Stimulated activated CD8-positive, alpha-beta memory T cell treated with anti-CD3 and anti-CD28 coated beads, Interleukin-7, amount 100 ng/mL, for 48 hours (primary cell): Measurements from ENCODE around the gene DNAH10.
"Not testable (repeated sequence)": the region's sequence is repeated elsewhere in the genome, so short reads cannot be mapped to it uniquely, and the experiment has no call there.

ENCODE experiments used
- DNase-seq, 2 donors: peaks; one replicate each; pipeline ENCODE4 v3.0.0-alpha.2; 2020; ENCODE audit warnings: low read depth in 1 of 2; ENCODE audit errors: extremely low read depth in 1 of 2

DNAH10 gene

GRCh38 chr12:123945287-123946151, 183.4 kb downstream of the DNAH10 start:
- DNase-seq = no peak

- no peak for DNase-seq
Observed at GRCh38 chr12:123946152-123946515, 184.0 kb downstream of the DNAH10 start.

- DNase-seq = not testable (repeated sequence)
Observed at GRCh38 chr12:123946516-123947505, 184.7 kb downstream of the DNAH10 start.

GRCh38 chr12:123947531-123947930, 185.4 kb downstream of the DNAH10 start:
- not testable (repeated sequence) for DNase-seq

GRCh38 chr12:123948401-123948795, 186.3 kb downstream of the DNAH10 start:
- no peak for DNase-seq

GRCh38 chr12:123948796-123949769, 187.0 kb downstream of the DNAH10 start:
- no peak for DNase-seq

- DNase-seq = no peak
Observed at GRCh38 chr12:123949770-123950165, 187.7 kb downstream of the DNAH10 start.

- no peak for DNase-seq
Observed at GRCh38 chr12:123950476-123951349, 188.6 kb downstream of the DNAH10 start.

GRCh38 chr12:123951467-123951866, 189.4 kb downstream of the DNAH10 start:
- no peak for DNase-seq

- no peak for DNase-seq
Observed at GRCh38 chr12:123952037-123952436, 189.9 kb downstream of the DNAH10 start.

- DNase-seq = no peak
Observed at GRCh38 chr12:123954647-123955350, 192.7 kb downstream of the DNAH10 start.

GRCh38 chr12:123956249-123956648, 194.1 kb downstream of the DNAH10 start:
- no peak for DNase-seq

- no peak for DNase-seq
Observed at GRCh38 chr12:123957196-123957595, 195.1 kb downstream of the DNAH10 start.

- DNase-seq = no peak
Observed at GRCh38 chr12:123958462-123958861, 196.4 kb downstream of the DNAH10 start.

- DNase-seq = no peak
Observed at GRCh38 chr12:123958876-123959275, 196.8 kb downstream of the DNAH10 start.

- DNase-seq = no peak
Observed at GRCh38 chr12:123960029-123960735, 198.1 kb downstream of the DNAH10 start.

GRCh38 chr12:123960856-123961255, 198.8 kb downstream of the DNAH10 start:
- DNase-seq = no peak
